Measurements from ENCODE around the gene PRR19. TPM values are rescaled to one million over a fixed set of nuclear protein-coding genes. Genes with fewer than 3 reads are reported as not detected.
"Not testable (repeated sequence)": the region's sequence is repeated elsewhere in the genome, so short reads cannot be mapped to it uniquely, and the experiment has no call there.

Gene PRR19
- total RNA-seq, 4 donors from 2014 or later, result 0.73 to 1.7 (median 1.1) TPM

GRCh38 chr19:42335971-42336370, 34.0 kb downstream of the PRR19 start:
- H3K9me3 ChIP-seq, result no peaks in the 10 kb centered on the region
- no peak for TF ChIP-seq CTCF (IDR thresholded peaks at IDR 0.05)
- TF ChIP-seq POLR2A (IDR thresholded peaks at IDR 0.05), result no peak
- no peak for TF ChIP-seq EP300 (IDR thresholded peaks at IDR 0.05)
- TF ChIP-seq POLR2AphosphoS5 (IDR thresholded peaks at IDR 0.05), result no peak
- H3K27me3 ChIP-seq, result no peaks in the 10 kb centered on the region
- WGBS, result 98% methylated on average over 19 of the region's 19 CpGs
- no peak overlapping the region for H3K4me3 ChIP-seq
- no peak overlapping the region for H3K27ac ChIP-seq
- no peak for DNase-seq (ENCODE audit: low spot score in 2 of 2)
- peaks cover 36% of the 10 kb centered on the region for H3K36me3 ChIP-seq
- no peaks in the 10 kb centered on the region for H3K4me1 ChIP-seq

GRCh38 chr19:42339126-42339860, 37.4 kb downstream of the PRR19 start:
- 85% methylated on average over 7 of the region's 7 CpGs for WGBS

GRCh38 chr19:42339922-42340321, 38.0 kb downstream of the PRR19 start:
- peaks cover 55% of the 10 kb centered on the region for H3K36me3 ChIP-seq
- WGBS, result 91% methylated on average over 4 of the region's 4 CpGs

More at GRCh38 chr19:42339126-42339860, 37.4 kb downstream of the PRR19 start:
- H3K27me3 ChIP-seq; H3K4me1 ChIP-seq; DNase-seq (ENCODE audit: low spot score in 2 of 2); H3K9me3 ChIP-seq; H3K4me3 ChIP-seq; H3K27ac ChIP-seq: not testable (repeated sequence)
- peaks cover 51% of the 10 kb centered on the region for H3K36me3 ChIP-seq

GRCh38 chr19:42343344-42344110, 41.6 kb downstream of the PRR19 start:
- H3K36me3 ChIP-seq, result peaks cover 46% of the 10 kb centered on the region
- H3K4me3 ChIP-seq, result no peak overlapping the region
- no peak overlapping the region for H3K27ac ChIP-seq
- no peak for DNase-seq (ENCODE audit: low spot score in 2 of 2)
- H3K9me3 ChIP-seq, result no peaks in the 10 kb centered on the region
- no peak for TF ChIP-seq EP300 (IDR thresholded peaks at IDR 0.05)
- no peak for TF ChIP-seq POLR2AphosphoS5 (IDR thresholded peaks at IDR 0.05)
- TF ChIP-seq CTCF (IDR thresholded peaks at IDR 0.05), result no peak
- no peak for TF ChIP-seq POLR2A (IDR thresholded peaks at IDR 0.05)
- no peaks in the 10 kb centered on the region for H3K4me1 ChIP-seq
- no peaks in the 10 kb centered on the region for H3K27me3 ChIP-seq
- 86% methylated on average over 12 of the region's 17 CpGs for WGBS

More at GRCh38 chr19:42339922-42340321, 38.0 kb downstream of the PRR19 start:
- H3K4me3 ChIP-seq; H3K4me1 ChIP-seq; DNase-seq (ENCODE audit: low spot score in 2 of 2); H3K27ac ChIP-seq; H3K9me3 ChIP-seq; H3K27me3 ChIP-seq: not testable (repeated sequence)

- Histone ChIP-seq H3K27ac (no peak overlapping the region), H3K4me1 (no peaks in the 10 kb centered on the region), H3K9me3 (no peaks in the 10 kb centered on the region), H3K36me3 (peaks cover 48% of the 10 kb centered on the region), H3K4me3 (no peak overlapping the region), H3K27me3 (no peaks in the 10 kb centered on the region)
- TF ChIP-seq POLR2A (IDR thresholded peaks at IDR 0.05) (no peak), EP300 (IDR thresholded peaks at IDR 0.05) (no peak), CTCF (IDR thresholded peaks at IDR 0.05) (no peak), POLR2AphosphoS5 (IDR thresholded peaks at IDR 0.05) (no peak)
- WGBS, result 88% methylated on average over 18 of the region's 18 CpGs
- no peak for DNase-seq (ENCODE audit: low spot score in 2 of 2)
Measured at GRCh38 chr19:42344336-42344893, 42.5 kb downstream of the PRR19 start.

GRCh38 chr19:42345191-42345812, 43.4 kb downstream of the PRR19 start:
- no peaks in the 10 kb centered on the region for H3K9me3 ChIP-seq
- no peaks in the 10 kb centered on the region for H3K4me1 ChIP-seq
- H3K4me3 ChIP-seq, result no peak overlapping the region
- H3K27ac ChIP-seq, result no peak overlapping the region
- 87% methylated on average over 6 of the region's 6 CpGs for WGBS
- no peak for TF ChIP-seq POLR2A (IDR thresholded peaks at IDR 0.05)
- TF ChIP-seq POLR2AphosphoS5 (IDR thresholded peaks at IDR 0.05), result no peak
- no peaks in the 10 kb centered on the region for H3K27me3 ChIP-seq
- peaks cover 46% of the 10 kb centered on the region for H3K36me3 ChIP-seq
- no peak for DNase-seq (ENCODE audit: low spot score in 2 of 2)

Measured in suprapubic skin (tissue), 4 donors.